Measurements from ENCODE around the gene CA6. TPM values are rescaled to one million over a fixed set of nuclear protein-coding genes. Genes with fewer than 3 reads are reported as not detected.
"Not testable (repeated sequence)": the region's sequence is repeated elsewhere in the genome, so short reads cannot be mapped to it uniquely, and the experiment has no call there.

The CA6 gene
- total RNA-seq, 1 donor from 2014 or later = 0.55 TPM

DNA sequence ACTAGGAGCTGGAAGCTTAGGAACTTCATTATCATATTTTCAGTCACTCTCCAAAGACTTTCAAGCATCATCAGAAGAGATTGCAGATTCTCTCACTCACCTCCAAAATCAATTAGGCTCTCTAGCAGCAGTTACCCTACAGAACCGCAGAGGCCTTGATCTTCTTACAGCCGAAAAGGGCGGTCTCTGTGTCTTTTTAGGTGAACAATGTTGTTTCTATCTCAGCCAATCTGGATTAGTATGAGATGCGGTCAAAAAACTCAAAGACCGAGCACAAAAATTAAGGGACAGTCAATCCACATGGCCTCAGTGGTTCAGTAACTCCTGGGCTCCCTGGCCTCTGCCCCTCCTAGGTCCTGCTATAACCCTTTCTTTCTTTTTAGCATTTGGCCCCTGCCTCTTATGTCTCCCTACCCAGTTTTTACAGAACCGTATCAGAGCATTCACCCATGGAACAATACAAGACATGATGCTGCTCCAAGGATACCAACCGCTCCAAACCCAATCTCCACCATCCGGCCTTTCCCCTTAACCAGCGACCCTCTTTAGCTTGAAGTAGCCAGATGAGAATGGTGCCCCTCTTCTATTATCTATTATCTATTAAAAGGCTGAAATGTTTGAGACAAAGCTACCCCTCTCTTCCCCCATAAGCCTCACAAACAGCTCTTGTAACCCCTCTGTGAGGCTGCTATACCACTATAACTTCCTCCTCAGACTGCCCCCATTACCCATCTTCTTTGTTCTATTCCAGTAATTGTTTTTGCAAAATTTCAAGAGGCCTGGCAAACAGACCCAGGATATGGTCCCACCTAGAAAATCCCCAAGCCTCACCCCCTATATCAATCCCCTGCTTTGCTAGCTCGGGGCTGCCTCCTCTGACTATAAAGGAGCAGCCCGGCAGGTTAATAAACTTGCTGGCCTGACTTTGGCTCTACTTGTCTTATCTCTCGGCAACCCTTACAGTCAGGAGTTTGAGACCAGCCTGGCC, 18.7 kb upstream of the CA6 start:
- intact Hi-C loops (cut with micrococcal nuclease) = no loop called here

DNA sequence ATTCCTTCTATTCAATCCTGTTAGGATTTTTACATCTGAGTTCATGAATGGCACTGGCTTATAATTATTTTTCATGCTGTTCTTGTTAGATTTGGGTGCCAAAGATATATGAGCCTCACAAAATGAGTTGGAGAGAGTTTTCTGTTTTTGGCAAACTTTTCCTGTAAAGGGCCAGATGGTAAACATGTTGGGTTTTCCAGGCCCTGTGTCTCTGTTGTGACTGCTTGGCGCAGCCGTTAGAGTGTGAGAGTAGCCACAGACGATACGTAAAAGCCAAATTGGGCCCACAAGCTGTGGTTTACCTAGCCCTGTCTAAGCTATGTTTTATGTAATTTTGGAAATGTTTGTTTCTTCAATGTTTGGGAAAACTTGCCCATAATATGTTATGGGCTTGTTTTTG, 15.6 kb upstream of the CA6 start:
- intact Hi-C loops (cut with micrococcal nuclease) = no loop called here

DNA sequence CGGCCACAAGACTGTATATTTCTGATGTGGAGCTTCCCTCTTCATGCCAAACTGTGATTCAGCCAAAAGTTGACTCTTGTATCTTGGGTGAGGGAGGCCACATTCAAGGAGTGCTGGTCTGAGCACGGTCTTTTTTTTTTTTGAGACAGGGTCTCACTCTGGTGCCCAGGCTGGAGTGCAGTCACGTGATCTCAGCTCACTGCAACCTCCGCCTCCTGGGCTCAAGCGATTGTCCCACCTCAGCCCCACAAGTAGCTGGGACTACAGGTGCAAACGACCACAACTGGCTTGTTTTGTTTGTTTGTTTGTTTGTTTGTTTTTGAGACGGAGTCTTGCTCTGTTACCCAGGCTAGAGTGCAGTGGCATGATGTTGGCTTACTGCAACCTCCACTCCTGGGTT, 8.6 kb upstream of the CA6 start:
- intact Hi-C loops (cut with micrococcal nuclease) = not testable (repeated sequence)

DNA sequence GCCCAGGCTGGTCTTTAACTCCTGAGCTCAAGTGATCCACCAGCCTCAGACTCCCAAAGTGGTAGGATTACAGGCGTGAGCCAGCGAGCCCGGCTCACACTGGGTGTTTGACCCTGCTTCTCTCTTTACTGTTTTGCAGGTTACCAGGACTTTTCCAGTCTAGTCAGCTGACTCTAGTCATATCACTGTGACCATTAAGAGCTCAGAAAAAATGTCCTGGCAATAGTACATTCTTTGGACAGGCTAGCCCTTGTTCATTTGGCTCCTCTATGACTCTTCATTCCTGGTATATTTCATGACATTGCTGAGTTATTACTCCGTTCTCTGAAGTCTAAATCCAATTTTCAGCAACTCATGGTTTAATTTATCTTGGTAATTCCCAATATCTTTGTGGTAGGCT, 8.0 kb upstream of the CA6 start:
- intact Hi-C loops (cut with micrococcal nuclease) = no loop called here

DNA sequence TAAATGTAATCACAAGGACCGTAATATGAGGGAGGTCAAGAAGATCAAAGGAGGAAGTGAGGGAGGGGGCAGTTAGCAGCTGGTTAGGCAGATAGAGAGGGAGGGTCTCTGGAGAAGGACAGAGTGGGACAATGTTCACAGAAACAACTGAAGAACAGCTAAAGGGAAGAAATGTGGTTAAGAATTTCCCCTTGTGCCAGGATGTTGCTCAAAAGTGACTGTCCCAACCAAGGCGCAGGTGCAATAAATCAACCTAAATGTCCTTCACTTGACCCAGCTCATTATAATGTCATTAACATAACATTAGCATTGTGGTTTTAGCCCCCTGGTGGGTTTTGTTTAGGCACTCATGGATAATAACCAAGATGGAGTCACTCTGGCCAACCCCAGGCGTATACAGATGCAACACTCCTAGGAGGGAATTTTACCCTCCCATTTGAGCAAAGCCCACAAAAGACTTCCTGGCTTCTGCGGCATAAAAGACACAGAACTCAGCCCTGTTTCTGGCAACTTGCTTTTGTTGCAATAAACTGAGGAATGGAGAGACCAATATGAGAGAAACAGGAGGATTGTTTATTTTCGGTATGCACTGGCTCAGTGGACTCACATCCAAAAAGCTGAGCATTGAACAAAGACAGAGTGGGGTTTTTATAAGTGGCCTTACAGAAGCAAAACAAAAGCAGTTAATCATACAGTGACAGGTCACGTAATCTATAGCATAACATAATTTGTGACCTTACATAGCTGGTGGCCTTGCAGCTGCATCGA, 7.3 kb upstream of the CA6 start:
- intact Hi-C loops (cut with micrococcal nuclease) = no loop called here

DNA sequence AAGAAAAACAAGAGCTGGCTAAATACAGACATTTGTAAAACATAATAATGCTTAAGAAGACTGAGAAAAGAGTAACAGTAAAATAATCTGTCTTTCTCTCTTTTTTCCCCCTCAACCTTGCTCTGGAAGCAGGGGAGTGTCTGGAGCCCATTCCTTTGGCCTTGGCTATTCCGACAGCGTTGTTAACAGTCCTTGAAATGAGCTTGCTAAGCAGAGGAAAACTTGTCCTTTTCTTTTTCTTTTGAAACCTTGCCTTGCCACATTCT, 6.7 kb upstream of the CA6 start:
- intact Hi-C loops (cut with micrococcal nuclease) = no loop called here

DNA sequence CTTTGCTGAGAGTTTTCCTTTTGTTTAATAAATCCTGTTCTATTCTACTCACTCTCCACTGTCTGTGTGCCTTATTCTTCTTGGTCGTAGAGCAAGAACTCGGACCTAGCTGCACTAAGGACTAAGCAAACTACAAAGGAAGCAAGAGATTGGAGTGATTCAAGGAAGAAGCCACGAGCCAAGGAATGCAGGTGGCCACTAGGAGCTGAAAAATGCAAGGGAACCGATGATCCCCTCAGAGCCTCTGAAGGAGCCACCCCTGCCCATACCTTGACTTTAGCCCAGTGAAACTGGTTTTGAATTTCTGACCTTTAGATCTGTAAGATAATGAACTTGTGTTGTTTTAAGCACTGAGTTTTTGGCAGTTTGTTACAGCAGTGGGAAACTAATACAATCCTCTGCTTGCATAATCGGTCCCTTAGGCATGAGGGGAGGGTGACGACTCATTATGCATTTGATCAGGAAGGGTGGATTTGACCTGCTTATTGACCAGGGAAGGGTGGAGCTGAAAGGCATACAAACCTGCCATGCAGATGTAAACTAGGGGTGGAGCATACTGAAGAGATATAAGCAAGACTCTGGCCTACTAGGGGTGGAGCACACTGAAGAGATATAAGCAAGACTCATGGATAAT, 6.2 kb upstream of the CA6 start:
- intact Hi-C loops (cut with micrococcal nuclease) = no loop called here

DNA sequence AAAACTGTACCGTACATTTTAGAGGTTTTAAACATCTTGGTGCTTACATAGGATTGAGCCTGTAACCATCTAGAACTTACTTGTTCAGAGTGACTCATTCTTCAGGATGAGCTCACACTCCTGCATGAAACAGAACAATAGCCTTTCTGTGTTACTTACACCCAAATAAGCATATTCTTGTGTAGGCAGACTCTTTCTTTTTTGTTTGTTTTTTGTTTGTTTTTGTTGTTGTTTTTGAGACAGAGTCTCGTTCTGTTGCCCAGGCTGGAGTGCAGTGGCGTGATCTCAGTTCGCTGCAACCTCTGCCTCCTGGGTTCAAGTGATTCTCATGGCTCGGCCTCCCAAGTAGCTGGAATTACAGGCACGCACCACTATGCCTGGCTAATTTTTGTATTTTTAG, 3.8 kb upstream of the CA6 start:
- intact Hi-C loops (cut with micrococcal nuclease) = no loop called here

DNA sequence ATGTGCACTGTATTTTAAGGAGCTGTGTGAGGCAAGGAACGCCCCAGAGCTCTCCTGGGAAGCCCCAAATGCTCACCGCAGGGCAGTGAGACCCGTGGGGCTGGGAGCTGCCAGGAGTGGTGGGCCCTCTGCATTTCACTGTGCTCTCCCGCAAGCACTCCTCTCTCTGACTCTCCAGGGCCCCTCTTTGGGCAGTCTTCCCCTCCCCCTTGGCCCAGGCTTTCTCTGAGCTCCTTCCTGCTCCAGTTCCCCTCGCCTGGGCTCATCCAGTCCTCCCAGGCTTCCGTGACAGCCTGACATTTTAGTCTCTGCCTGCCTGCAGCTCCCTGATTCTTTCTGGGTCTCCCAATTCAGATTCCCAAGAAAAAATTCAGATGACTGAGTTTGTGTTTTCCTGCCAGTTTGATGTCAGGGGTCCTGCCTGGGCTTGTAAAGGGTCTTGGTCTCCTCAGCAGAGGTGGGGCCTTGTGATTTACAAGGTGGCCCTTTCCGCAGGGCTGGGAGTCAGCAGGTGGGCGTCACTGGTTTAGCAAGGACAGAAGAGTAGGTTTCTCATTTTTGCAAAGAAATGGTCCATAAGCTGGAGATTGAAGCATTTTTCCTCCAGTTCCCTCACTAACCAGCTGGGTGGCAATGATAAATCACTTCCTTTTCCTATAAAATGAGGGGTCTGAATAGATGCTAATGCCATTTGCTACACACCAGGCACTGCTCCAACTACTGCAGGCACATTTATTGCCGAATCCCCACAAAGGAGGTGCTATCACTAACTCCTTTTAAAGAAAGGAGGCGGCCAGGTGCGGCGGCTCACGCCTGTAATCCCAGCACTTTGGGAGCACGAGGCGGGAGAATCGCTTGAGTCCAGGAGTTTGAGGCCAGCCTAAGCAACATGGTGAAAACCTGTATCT, 1.9 kb upstream of the CA6 start:
- intact Hi-C loops (cut with micrococcal nuclease) = no loop called here

DNA sequence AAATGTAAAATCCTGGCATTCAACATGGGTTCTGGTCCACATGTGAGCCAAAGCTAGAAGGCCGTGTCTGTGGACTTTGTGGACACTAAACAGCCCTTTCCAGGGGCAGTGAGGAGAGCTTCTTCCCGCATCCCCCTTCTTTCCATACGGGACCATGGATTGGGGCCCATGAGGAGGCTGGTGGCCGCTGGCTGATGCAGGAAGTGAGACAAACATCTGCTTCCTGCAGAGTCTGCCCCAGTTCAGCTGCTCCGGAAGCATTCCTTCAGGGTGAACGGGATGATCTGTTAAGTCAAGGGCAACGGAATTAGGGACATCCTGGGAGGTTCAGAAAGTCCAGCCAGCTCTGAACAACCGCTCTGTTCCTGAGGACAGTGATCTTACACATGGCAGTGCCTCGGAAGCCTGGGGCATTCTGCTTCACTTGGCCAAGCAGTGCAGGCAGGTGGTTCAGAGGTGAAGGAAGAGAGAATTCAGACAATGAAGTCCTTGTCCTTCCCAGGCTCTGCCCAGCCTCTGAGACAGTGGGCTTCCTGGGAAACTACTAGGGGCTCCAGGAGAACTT, 1.5 kb downstream of the CA6 start:
- intact Hi-C loops (cut with micrococcal nuclease) = no loop called here

DNA sequence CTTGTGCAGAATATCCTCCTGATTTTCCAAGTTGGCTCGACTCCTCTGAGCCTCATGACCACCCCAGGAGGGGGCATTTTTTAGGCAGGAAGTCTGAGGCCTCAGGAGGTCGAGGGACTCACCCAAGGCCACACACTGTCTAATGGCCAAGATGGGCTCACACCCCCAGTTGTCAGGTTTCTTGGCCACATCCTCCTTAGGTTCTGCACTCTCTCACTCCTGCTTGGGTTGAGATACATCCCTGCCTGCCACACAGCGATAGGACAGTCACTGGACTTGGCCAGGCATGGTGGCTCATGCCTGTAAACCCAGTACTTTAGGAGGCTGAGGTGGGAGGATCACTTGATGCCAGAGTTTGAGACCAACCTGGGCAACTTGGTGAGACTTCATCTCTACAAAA, 4.6 kb downstream of the CA6 start:
- intact Hi-C loops (cut with micrococcal nuclease) = no loop called here

DNA sequence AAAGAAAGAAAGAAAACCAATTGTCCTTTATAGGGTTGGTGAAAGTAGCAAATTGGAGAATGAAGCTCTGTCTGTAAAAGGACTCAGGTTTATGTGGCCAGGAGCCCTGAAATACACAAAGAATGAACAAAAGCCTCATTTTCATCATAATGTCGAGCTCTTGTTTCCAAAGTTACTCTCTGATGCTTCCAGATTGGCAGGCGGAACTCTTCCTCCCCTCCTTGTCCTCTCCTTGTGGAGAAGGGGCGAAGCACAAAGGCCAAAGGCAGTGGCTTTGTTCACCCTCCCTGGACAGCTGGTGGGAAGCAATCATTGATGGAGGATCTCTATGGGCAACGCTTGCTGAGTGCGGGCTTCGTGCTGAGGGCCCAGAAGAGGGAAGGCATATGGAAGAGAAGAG, 5.6 kb downstream of the CA6 start:
- intact Hi-C loops (cut with micrococcal nuclease) = no loop called here

DNA sequence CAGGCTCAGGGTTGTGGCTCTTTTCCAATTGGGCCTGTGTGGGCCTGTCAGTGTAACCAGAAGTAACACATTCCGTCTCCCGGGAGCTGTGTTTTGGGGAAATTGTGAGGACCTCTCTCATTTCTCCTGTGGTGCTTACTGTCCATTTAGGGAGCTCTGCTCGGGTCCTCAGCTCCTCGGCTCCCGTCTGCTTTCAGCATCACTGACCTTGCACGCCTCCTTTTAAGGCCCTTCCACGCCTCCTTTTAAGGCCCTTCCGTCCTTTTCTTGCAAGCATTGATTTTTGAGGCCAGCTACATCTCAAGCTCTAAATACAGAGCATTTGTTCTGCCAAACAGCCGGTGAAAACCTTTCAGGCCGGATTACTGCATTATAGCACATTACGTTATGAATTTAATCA, 9.7 kb downstream of the CA6 start:
- intact Hi-C loops (cut with micrococcal nuclease) = no loop called here

DNA sequence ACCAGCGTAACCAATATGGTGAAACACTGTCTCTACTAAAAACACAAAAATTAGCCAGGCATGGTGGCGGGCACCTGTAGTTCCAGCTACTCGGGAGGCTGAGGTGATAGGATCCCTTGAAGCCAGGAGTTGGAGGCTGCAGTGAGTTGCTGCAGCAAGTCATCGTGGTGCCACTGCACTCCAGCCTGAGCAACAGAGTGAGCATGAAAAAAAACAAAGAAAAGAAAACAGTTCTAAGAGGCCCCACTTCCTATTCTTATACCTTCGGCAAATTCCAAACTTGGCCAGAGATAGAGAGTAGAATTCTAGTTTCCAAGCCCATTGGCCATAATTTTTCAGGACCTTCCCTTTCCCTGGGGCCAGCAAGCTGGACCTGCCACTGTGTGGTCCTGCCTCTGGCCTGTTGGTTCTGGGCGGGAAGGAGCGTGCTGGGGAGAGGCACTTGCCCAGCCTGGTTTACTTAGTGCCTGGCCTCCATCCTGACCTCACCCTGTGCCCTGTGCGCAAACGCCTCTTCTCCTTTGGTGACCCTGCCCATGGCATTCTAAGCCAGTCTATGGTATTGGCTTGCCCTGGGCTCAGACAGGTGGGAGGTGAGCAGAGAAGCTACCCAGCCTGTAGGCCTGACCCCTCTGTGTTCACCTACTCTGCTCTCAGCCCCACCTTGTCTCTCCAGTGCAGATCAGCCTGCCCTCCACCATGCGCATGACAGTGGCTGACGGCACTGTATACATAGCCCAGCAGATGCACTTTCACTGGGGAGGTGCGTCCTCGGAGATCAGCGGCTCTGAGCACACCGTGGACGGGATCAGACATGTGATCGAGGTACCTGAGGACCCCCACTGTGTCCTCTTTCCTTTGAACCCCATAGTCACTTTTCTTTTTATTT, 11.0 kb downstream of the CA6 start:
- intact Hi-C loops (cut with micrococcal nuclease) = no loop called here

DNA sequence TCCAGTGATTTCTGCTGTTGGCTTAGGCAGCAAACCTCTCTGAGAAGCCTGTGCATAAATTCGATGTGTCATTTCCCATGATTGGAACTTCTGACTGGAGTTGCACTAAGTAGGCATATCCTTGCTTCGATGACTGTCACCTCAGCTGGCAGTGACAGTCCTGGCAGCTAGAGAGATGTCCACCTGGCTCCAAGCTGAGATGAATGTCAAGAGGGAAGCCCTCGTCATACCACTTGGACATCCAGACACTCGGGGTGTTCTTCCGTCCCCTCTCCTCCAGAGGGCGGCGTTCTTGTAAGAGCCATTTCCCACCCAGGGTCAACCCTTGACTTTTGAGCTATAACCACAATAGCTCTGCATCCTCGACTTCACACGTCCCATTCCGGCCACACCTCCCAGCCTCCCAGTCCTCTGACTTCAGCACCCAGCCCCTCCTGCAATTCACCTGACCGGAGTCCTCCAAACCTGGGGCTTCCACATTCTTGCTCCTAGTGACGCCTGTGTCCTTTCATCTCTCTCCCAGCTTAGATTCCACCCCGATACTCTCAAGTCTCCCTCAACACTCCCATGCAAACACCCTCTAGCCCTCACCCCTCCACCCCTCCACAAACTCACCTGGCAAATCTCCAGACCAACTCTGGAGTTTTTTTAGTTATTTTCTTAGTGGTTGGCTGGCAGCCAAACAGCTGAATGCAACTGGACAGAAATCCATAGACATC, 17.3 kb downstream of the CA6 start:
- intact Hi-C loops (cut with micrococcal nuclease) = no loop called here

DNA sequence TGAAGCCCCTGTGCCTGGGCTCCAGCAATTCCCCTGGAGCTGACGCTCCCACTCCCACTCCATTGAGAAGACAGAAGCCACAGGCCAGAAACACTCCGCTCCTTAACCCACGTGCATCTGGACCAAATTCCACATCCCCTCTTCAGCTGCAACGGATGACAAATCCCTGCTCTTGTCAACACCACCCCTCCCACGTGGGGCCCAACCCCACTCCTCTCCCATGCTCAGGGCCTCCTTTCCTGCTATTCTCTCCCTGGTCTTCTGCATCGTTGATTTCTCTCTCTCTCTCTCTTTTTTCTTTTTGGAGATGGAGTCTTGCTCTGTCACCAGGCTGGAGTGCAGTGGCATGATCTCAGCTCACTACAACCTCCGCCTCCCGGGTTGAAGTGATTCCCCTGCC, 18.3 kb downstream of the CA6 start:
- intact Hi-C loops (cut with micrococcal nuclease) = no loop called here

DNA sequence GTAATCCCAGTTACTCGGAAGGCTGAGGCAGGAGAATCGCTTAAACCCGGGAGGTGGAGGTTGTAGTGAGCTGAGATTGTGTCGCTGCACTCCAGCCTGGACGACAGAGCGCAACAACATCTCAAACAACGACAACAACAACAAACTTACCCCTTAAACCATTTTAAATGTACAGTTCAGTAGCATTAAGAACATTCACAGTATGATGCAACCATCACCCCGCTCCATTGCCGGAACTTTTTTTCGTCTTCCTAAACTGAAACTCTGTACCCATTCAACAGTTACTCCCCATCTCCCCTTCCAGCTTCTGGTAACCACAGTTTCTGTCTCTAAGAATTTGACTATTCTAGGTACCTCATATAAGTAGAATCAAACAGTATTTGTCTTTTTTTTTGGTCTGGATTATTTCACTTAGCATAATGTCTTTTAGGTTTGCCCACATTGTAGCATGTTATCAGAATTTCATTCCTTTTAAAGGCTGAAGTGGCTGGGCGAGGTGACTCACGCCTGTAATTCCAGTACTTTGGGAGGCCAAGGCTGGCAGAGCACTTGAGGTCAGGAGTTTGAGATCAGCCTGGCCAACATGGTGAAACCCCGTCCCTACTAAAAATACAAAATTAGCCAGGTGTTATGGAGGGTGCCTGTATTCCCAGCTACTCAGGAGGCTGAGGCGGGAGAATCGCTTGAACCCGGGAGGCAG, 19.6 kb downstream of the CA6 start:
- intact Hi-C loops (cut with micrococcal nuclease) = no loop called here

DNA sequence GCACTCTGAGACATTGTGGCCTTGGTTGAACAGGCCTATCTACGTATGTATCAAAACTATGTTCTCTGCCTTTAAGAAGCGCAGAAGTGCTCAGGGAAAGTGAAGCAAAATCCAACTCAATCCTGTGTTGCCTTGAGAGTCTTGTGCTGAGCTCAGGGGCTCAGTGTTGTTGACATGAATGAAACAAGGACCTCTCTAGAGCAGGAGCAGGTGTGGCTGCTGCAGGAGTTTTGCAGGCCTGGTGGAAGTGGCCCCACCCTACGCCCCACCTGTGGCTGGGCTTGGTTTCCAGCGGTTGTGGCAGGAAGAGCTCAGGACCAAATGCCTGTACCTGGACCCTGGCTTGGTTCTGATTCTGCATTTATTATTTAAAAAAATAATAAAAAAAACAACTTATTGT, 20.9 kb downstream of the CA6 start:
- intact Hi-C loops (cut with micrococcal nuclease) = no loop called here

DNA sequence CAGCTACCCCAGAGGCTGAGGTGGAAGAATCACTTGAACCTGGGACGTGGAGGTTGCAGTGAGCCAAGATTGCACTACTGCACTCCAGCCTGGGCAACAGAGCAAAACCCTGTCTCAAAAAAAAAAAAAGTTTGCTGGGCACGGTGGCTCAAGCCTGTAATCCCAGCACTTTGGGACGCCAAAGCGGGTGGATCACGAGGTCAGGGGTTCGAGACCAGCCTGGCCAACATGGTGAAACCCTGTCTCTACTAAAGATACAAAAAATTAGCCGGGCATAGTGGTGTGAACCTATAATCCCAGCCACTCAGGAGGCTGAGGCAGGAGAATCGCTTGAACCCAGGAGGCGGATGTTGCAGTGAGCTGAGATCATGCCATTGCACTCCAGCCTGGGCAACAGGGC, 23.2 kb downstream of the CA6 start:
- intact Hi-C loops (cut with micrococcal nuclease) = not testable (repeated sequence)
